K562 (cell line): ENCODE data around the gene CEMIP. TPM values are rescaled to one million over a fixed set of nuclear protein-coding genes. Genes with fewer than 3 reads are reported as not detected.

Experiments
- ATAC-seq: fragments of 200-7000 bp; cut with Tn5 transposase; 3 replicates; pipeline ENCODE4 v1.9.1; 2020; ENCODE audit warnings: moderate library complexity
- BruUV-seq: library from RNA; stranded (reverse); fragments of 400-500 nt; replicated peaks from 2 replicates; lab custom pipeline; 2021; lab: Mats Ljungman, UMichigan
- CTCF ChIA-PET: fragments of 300-600 bp; formaldehyde crosslinking; extraction: SDS; loops from one replicate; lab custom pipeline; 2021; ENCODE audit warnings: low intra/inter-chr PET ratio; lab: Yijun Ruan, JAX
- POLR2A ChIA-PET: fragments of 300-600, 350-650 bp; sonication (Branson Sonifier 250); formaldehyde crosslinking; extraction: SDS; loops from one replicate; lab custom pipeline; 2021; ENCODE audit warnings: antibody characterized with exemption, inconsistent platforms; lab: Yijun Ruan, JAX
- DNase-seq, 4 experiments: peaks; one replicate each; pipeline versions ENCODE4 v3.0.0 to v3.0.0-alpha.2; 2011 to 2018; ENCODE audit warnings: low spot score in 3 of 4, mixed read lengths in 3 of 4; ENCODE audit errors: extremely low read depth in 1 of 4
- FAIRE-seq: peaks from 2 replicates; lab custom pipeline; 2011; peaks lifted over from hg19 to GRCh38; lab: Jason Lieb, UNC
- H2AFZ ChIP-seq: 2 replicates; pipeline ENCODE4 v1.6.0; 2011; ENCODE audit warnings: low read depth, low read length, control low read depth, inconsistent platforms
- H3K27ac ChIP-seq: fragments of 200-600 bp; 3 replicates; pipeline ENCODE4 v1.8.0; 2011; ENCODE audit warnings: low read depth, mild to moderate bottlenecking, control low read depth, inconsistent platforms, low read length, moderate library complexity, mixed read lengths; ENCODE audit errors: extremely low read depth
- H3K27me3 ChIP-seq, 2 experiments: fragments of 300-600 bp in 1 of 2; 2 replicates in 1 of 2; 3 replicates in 1 of 2; pipeline versions ENCODE4 v1.6.0 to v1.8.0; 2011; ENCODE audit warnings: inconsistent platforms in 2 of 2, low read length in 2 of 2, mild to moderate bottlenecking in 1 of 2, mixed read lengths in 1 of 2, moderate library complexity in 1 of 2; ENCODE audit not compliant: control insufficient read depth in 2 of 2, insufficient read depth in 2 of 2
- H3K36me3 ChIP-seq: fragments of 300-600 bp; 3 replicates; pipeline ENCODE4 v1.8.0; 2011; ENCODE audit warnings: mild to moderate bottlenecking, low read length, inconsistent platforms; ENCODE audit not compliant: control insufficient read depth, insufficient read depth
- H3K4me1 ChIP-seq, 2 experiments: fragments of 200-600 bp in 1 of 2; replicated peaks in 1 of 2; 2 replicates in 1 of 2; 3 replicates in 1 of 2; pipeline versions ENCODE4 v1.5.1 to v1.8.0; 2011; ENCODE audit warnings: inconsistent platforms in 2 of 2, low read length in 2 of 2, mild to moderate bottlenecking in 1 of 2, mixed read lengths in 1 of 2, moderate library complexity in 1 of 2; ENCODE audit not compliant: control insufficient read depth in 2 of 2, insufficient read depth in 2 of 2
- H3K4me2 ChIP-seq: 2 replicates; pipeline ENCODE4 v1.6.1; 2011; ENCODE audit warnings: low read length, control low read depth, inconsistent platforms, mixed read lengths; ENCODE audit not compliant: insufficient read depth
- H3K4me3 ChIP-seq: fragments of 200-600 bp; sonication (generic), shearing (Covaris generic); 2 replicates; pipeline ENCODE4 v1.5.1; 2016; ENCODE audit warnings: control low read depth, inconsistent platforms
- H3K79me2 ChIP-seq: fragments of 200-600 bp; 3 replicates; pipeline ENCODE4 v1.8.0; 2011; ENCODE audit warnings: low read length, inconsistent platforms; ENCODE audit not compliant: control insufficient read depth, insufficient read depth
- H3K9ac ChIP-seq, 2 experiments: 2 replicates each; pipeline versions ENCODE4 v1.6.0 to v1.6.1; 2011; ENCODE audit warnings: low read depth in 2 of 2, low read length in 2 of 2, control low read depth in 1 of 2, inconsistent platforms in 1 of 2, mild to moderate bottlenecking in 1 of 2, mixed read lengths in 1 of 2; ENCODE audit not compliant: insufficient read depth in 1 of 2
- H3K9me1 ChIP-seq: one replicate; pipeline ENCODE4 v1.6.0; 2011; ENCODE audit warnings: inconsistent platforms, mild to moderate bottlenecking, low read length, moderate library complexity; ENCODE audit not compliant: control insufficient read depth, insufficient read depth
- H3K9me3 ChIP-seq: replicated peaks from 2 replicates; pipeline ENCODE4 v1.5.1; 2011; ENCODE audit warnings: low read depth, low read length, inconsistent platforms; ENCODE audit not compliant: control insufficient read depth, insufficient read depth
- H4K20me1 ChIP-seq: replicated peaks from 2 replicates; pipeline ENCODE4 v1.6.1; 2011; ENCODE audit warnings: low read length, inconsistent platforms, mixed read lengths; ENCODE audit not compliant: control insufficient read depth, insufficient read depth
- CBX3 ChIP-seq, 2 experiments: IDR thresholded peaks; 1 replicate in 1 of 2; 2 replicates in 1 of 2; pipeline ENCODE4 v1.6.1; 2012; ENCODE audit warnings: inconsistent platforms in 2 of 2, low read length in 2 of 2, borderline replicate concordance in 1 of 2, control low read depth in 1 of 2
- COPS2 ChIP-seq: fragments of 450-650 bp; conservative IDR thresholded peaks from 2 replicates; pipeline ENCODE4 v1.6.1; 2016; ENCODE audit warnings: mild to moderate bottlenecking, moderate library complexity
- FOXP1 ChIP-seq: sonication (generic); formaldehyde crosslinking; IDR thresholded peaks from 2 replicates; pipeline ENCODE4 v1.8.0; 2022; ENCODE audit warnings: mild to moderate bottlenecking, missing genetic modification reagents
- MCM3 ChIP-seq: fragments of 450-650 bp; IDR thresholded peaks from 2 replicates; pipeline ENCODE4 v1.6.1; 2016
- NCOA1 ChIP-seq: fragments of 450-650 bp; IDR thresholded peaks from 2 replicates; pipeline ENCODE4 v1.6.1; 2016; ENCODE audit warnings: low read depth
- NONO ChIP-seq, 2 experiments: fragments of 200-400 bp in 1 of 2; fragments of 450-650 bp in 1 of 2; formaldehyde crosslinking in 1 of 2; IDR thresholded peaks; 2 replicates each; pipeline ENCODE4 v1.6.1; 2017; ENCODE audit warnings: low read depth in 2 of 2, mild to moderate bottlenecking in 2 of 2, moderate library complexity in 2 of 2, low read length in 1 of 2
- SMARCB1 ChIP-seq: IDR thresholded peaks from 2 replicates; pipeline ENCODE4 v1.6.1; 2011; ENCODE audit warnings: improper control_type of control experiment, low read depth; ENCODE audit not compliant: insufficient read length
- TCF7 ChIP-seq: sonication (generic); IDR thresholded peaks from 2 replicates; pipeline ENCODE4 v1.6.1; 2016; ENCODE audit warnings: antibody characterized with exemption, borderline replicate concordance
- WGBS: fragments of 100-300 bp; shearing (Covaris generic); methylation state at CpG from one replicate; pipeline ENCODE4 v1.1.6; 2016; ENCODE audit warnings: low coverage, mixed read lengths; ENCODE audit not compliant: insufficient coverage; ENCODE audit errors: missing lambda C conversion rate; 5-methylcytosine and 5-hydroxymethylcytosine counted together
- in situ Hi-C: fragments of 300-500 bp; cut with MboI; formaldehyde crosslinking; loops from 4 replicates; pipeline ENCODE4 v1.15.0; 2018; ENCODE audit warnings: inconsistent platforms, mixed read lengths
- intact Hi-C: fragments of 100-400 bp; cut with micrococcal nuclease; formaldehyde crosslinking; loops from 2 replicates; pipeline ENCODE4 v1.14.2; 2022
- polyA plus RNA-seq, 8 experiments: library from polyadenylated mRNA; depleted of rRNA in 4 of 8; stranded (reverse) in 5 of 8; unstranded in 3 of 8; fragments of >200 nt; fragmentation: Nextera tagmentation in 2 of 8; fragmentation: Illumina TruSeq in 1 of 8; extraction: Ambion mirVana in 2 of 8; extraction: Trizol in 1 of 8; gene quantifications; 2 replicates each; pipeline versions ENCODE4 v1.2.1 to v1.2.3, GENCODE V29; 2011 to 2014; ENCODE audit warnings: inconsistent platforms in 1 of 8, missing spikeins in 1 of 8
- total RNA-seq, 7 experiments: library from RNA; depleted of rRNA in 6 of 7; stranded (reverse); fragments of >200 nt in 6 of 7; fragmentation: Illumina TruSeq in 2 of 7; extraction: Trizol in 2 of 7; gene quantifications; 2 replicates each; pipeline versions ENCODE4 v1.2.1 to v1.2.3, GENCODE V29; 2011 to 2021; ENCODE audit warnings: low replicate concordance in 1 of 7
- TF ChIP-seq, protein P1 (sequence below): fragments of 450-650 bp; IDR thresholded peaks from 2 replicates; pipeline ENCODE4 v1.6.1; 2018; ENCODE audit warnings: mild to moderate bottlenecking, low read depth; ENCODE audit not compliant: partially characterized antibody
- TF ChIP-seq, protein P2 (sequence below): IDR thresholded peaks from 3 replicates; pipeline ENCODE4 v1.6.1; 2011; ENCODE audit warnings: borderline replicate concordance, mild to moderate bottlenecking; ENCODE audit not compliant: insufficient read length, insufficient read depth
- TF ChIP-seq, protein P3 (sequence below): fragments of 250-450 bp; sonication (Bioruptor Pico); IDR thresholded peaks from 2 replicates; pipeline ENCODE4 v1.4.0; 2020; ENCODE audit warnings: borderline replicate concordance

CEMIP gene
- total and polyA plus RNA-seq, 9 of the 15 experiments (the other 6 are each of a cell fraction or from before 2014, with no cell fraction given) = 0.33 TPM; not detected in 8

DNA sequence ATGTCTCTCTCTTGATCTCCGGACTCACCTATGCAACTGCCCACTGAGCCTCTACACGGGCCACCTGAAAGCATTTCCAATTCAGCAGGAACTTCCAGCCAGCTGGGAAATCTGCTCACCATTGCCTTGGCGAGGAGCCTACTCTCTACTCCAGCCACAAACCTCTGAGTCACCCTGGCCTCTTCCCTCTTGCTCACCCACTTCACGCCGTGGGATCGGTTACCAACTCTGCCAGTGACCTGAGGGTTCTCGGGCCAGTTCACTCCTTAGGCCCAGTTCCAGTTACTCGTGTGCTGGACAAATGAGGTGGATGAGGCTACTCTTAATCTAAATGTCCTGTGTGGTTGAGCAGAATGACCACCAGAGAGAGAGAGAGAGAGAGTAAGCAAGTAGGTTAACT is 70.1 kb downstream of the CEMIP start:
- no peak for FAIRE-seq
- in situ Hi-C loops (no loop called here), intact Hi-C loops (no loop called here)
- Histone ChIP-seq H3K4me1 (no peaks in the 10 kb centered on the region), H4K20me1 (no peaks in the 10 kb centered on the region), H3K36me3 (no peaks in the 10 kb centered on the region), H3K9me3 (no peaks in the 10 kb centered on the region), H3K27me3 (peaks cover 5 to 31% of the 10 kb centered on the region in 2 experiments; a peak in 4 of 5 replicates), H2AFZ (no peak overlapping the region), H3K9me1 (no peaks in the 10 kb centered on the region), H3K27ac (no peak overlapping the region), H3K79me2 (no peaks in the 10 kb centered on the region), H3K4me3 (no peak overlapping the region), H3K9ac (no peak overlapping the region), H3K4me2 (no peak overlapping the region)
- ATAC-seq = no peak
- ChIA-PET POLR2A (no interaction called here), CTCF (no interaction called here)
- BruUV-seq = no TSS peak
- 0% methylated on average over 8 of the region's 8 CpGs for WGBS
- DNase-seq = no peak
- TF ChIP-seq, protein P1, sequence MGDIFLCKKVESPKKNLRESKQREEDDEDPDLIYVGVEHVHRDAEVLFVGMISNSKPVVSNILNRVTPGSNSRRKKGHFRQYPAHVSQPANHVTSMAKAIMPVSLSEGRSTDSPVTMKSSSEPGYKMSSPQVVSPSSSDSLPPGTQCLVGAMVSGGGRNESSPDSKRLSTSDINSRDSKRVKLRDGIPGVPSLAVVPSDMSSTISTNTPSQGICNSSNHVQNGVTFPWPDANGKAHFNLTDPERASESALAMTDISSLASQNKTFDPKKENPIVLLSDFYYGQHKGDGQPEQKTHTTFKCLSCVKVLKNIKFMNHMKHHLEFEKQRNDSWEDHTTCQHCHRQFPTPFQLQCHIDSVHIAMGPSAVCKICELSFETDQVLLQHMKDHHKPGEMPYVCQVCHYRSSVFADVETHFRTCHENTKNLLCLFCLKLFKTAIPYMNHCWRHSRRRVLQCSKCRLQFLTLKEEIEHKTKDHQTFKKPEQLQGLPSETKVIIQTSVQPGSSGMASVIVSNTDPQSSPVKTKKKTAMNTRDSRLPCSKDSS = no peak

DNA sequence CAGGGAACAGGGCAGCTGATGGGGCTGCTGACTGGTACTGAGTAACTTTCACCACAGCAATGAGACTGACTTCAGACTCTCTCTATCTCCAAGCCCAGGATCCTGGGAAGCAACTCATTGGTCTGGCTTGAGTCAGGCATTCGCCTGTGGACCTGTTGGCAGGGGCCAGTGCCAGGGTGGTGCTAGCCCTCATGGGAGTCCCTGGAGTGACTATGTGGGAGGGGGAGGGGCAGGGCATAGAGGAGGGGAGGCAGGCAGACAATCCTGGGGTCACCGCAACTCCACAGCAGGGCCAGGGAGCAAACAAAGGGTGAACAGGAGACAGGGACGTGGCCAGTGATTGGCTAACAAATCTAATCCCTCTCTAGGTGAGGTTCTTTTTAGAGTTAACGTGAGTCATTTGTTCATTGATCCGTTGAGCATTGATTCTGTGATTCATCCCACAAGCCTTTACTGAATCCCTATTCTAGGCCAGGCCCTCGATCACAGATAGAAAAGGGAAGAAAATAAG is 71.8 kb downstream of the CEMIP start:
- Histone ChIP-seq H3K36me3 (no peaks in the 10 kb centered on the region), H4K20me1 (no peaks in the 10 kb centered on the region), H3K4me1 (no peaks in the 10 kb centered on the region), H3K9me3 (no peaks in the 10 kb centered on the region), H3K4me3 (no peak overlapping the region), H3K4me2 (no peak overlapping the region), H3K79me2 (no peaks in the 10 kb centered on the region), H3K9ac (no peak overlapping the region), H2AFZ (no peak overlapping the region), H3K27me3 (peaks cover 5 to 33% of the 10 kb centered on the region in 2 experiments; a peak in 4 of 5 replicates), H3K27ac (no peak overlapping the region), H3K9me1 (no peaks in the 10 kb centered on the region)
- FAIRE-seq (no peak), DNase-seq (no peak), ATAC-seq (no peak)
- ChIA-PET CTCF (no interaction called here), POLR2A (interaction anchor here (0.5 kb wide), 1 partner anchor 72 kb away, joined by 3 read pairs; no protein-coding TSS in a partner anchor)
- in situ Hi-C loops = no loop called here
- BruUV-seq = no TSS peak
- intact Hi-C loops = no loop called here
- 0% methylated on average over 6 of the region's 6 CpGs for WGBS
- no peak for TF ChIP-seq NCOA1
- no peak for TF ChIP-seq FOXP1
- TF ChIP-seq NONO (IDR thresholded peaks at IDR 0.05; ENCODE audit: low read depth in 2 of 2, low read length in 1 of 2) = no peak
- TF ChIP-seq TCF7 = no peak
- TF ChIP-seq, protein P2, sequence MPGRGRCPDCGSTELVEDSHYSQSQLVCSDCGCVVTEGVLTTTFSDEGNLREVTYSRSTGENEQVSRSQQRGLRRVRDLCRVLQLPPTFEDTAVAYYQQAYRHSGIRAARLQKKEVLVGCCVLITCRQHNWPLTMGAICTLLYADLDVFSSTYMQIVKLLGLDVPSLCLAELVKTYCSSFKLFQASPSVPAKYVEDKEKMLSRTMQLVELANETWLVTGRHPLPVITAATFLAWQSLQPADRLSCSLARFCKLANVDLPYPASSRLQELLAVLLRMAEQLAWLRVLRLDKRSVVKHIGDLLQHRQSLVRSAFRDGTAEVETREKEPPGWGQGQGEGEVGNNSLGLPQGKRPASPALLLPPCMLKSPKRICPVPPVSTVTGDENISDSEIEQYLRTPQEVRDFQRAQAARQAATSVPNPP = no peak
- TF ChIP-seq SMARCB1 = no peak
- TF ChIP-seq, protein P3, sequence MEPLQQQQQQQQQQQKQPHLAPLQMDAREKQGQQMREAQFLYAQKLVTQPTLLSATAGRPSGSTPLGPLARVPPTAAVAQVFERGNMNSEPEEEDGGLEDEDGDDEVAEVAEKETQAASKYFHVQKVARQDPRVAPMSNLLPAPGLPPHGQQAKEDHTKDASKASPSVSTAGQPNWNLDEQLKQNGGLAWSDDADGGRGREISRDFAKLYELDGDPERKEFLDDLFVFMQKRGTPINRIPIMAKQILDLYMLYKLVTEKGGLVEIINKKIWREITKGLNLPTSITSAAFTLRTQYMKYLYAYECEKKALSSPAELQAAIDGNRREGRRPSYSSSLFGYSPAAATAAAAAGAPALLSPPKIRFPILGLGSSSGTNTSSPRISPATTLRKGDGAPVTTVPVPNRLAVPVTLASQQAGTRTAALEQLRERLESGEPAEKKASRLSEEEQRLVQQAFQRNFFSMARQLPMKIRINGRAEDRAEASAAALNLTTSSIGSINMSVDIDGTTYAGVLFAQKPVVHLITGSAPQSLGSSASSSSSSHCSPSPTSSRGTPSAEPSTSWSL (CRISPR knock-in tag) = no peak
- TF ChIP-seq MCM3 = no peak
- TF ChIP-seq CBX3 (IDR thresholded peaks at IDR 0.05; ENCODE audit: borderline replicate concordance in 1 of 2, low read length in 2 of 2) = no peak
- no peak for TF ChIP-seq COPS2
